ENCODE measurements around the gene FAM222B. TPM values are rescaled to one million over a fixed set of nuclear protein-coding genes. Genes with fewer than 3 reads are reported as not detected.
"Not testable (repeated sequence)": the region's sequence is repeated elsewhere in the genome, so short reads cannot be mapped to it uniquely, and the experiment has no call there.

The FAM222B gene
- total RNA-seq, 1 experiment from 2014 or later = 0.46 TPM

DNA sequence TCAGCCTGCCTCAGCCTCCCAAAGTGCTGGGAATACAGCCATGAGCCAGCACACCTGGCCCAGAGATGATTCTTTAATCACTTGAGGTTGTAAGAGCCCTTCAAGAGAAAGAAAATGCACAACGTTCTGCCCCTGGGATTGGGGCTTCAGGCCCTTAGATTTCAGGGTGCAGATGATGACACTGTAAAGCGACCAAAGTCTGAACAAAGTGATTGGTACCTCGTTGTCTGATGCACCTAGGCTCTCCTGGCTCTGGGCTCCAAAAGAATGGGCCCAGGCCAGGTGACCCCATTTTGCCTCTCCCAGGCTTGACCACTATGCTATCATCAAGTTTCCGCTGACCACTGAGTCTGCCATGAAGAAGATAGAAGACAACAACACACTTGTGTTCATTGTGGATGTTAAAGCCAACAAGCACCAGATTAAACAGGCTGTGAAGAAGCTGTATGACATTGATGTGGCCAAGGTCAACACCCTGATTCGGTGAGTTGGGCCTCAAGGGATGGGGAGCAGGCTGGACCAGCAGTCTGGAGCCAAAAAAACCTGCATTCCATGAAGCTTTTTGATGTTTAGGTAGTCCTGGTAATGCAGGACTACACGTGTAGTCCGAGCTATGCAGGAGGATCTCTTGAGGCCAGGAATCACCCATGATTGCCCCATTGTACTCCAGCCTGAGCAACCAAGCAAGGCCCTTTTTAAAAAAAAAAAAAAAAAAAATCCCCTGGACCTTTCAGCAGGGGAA lies 120.0 kb downstream of the FAM222B start:
- peaks cover 56% of the 10 kb centered on the region for H3K36me3 ChIP-seq
- no peaks in the 10 kb centered on the region for H3K27me3 ChIP-seq
- H3K9me3 ChIP-seq = no peaks in the 10 kb centered on the region
- H3K4me3 ChIP-seq = peak overlapping the region; percentile 82
- DNase-seq = no peak

DNA sequence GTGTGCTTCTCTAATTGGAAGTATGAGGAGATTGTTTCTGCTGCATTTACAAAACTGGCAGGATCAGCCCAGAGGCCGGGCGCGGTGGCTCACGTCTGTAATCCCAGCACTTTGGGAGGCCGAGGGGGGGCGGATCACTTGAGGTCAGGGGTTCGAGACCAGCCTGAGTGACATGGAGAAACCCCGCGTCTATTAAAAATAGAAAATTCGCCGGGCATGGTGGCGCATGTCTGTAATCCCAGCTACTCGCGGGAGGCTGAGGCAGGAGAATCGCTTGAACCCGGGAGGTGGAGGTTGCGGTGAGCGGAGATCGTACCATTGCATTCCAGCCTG lies 121.6 kb downstream of the FAM222B start:
- H3K4me3 ChIP-seq = peak overlapping the region; percentile 82
- H3K27me3 ChIP-seq, H3K9me3 ChIP-seq, DNase-seq: not testable (repeated sequence)
- peaks cover 70% of the 10 kb centered on the region for H3K36me3 ChIP-seq

- Histone ChIP-seq H3K4me3 (peak overlapping the region; percentile 82), H3K27me3 (no peaks in the 10 kb centered on the region), H3K36me3 (peaks cover 75% of the 10 kb centered on the region), H3K9me3 (no peaks in the 10 kb centered on the region)
- no peak for DNase-seq
Measured at GRCh38 chr17:28720247-28720996, 122.2 kb downstream of the FAM222B start.

GRCh38 chr17:28719021-28719433 lies 123.6 kb downstream of the FAM222B start:
- peaks cover 76% of the 10 kb centered on the region for H3K36me3 ChIP-seq
- no peaks in the 10 kb centered on the region for H3K9me3 ChIP-seq

DNA sequence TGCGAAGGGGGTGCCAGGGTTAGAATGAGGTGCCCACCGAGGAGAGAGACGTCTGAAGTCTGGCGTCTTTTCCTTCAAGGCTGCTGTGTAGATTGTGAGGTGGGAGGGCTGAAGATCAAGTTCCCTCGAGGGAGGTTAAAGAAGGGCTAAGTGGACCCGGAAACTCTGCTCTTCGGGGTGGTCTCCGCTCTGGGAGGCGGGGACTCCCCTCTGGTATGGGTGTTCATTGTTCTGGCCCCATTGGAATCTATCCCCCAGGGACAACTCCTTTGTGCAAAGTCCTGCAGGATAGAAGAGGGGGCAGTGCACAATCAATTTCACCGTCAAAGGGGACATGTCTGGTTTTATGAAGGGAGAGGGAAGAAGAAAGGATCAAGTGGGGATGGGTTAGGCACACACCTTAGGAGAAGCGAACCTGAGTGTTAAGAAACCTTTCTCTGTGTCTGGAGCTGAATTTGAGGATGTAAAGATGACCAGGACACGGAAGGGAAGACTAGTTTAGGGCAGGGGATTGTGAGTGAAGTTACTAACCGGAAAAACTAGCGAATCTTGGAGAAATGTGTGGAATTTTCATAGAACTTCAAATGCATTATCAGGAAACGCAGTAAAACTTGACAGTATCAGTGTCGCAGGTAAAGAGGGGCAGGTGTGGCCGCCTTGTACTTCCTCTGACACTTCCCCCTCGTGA lies 124.1 kb downstream of the FAM222B start:
- Histone ChIP-seq H3K4me3 (peak overlapping the region; percentile 82), H3K27me3 (no peaks in the 10 kb centered on the region), H3K36me3 (peaks cover 76% of the 10 kb centered on the region), H3K9me3 (no peaks in the 10 kb centered on the region)
- DNase-seq = no peak

More at GRCh38 chr17:28719021-28719433, 123.6 kb downstream of the FAM222B start:
- no peaks in the 10 kb centered on the region for H3K27me3 ChIP-seq
- DNase-seq = no peak
- H3K4me3 ChIP-seq = peak overlapping the region; percentile 82

GRCh38 chr17:28717578-28718332 lies 124.8 kb downstream of the FAM222B start, which contains the start of gene RAB34:
Gene RAB34 (minus strand): TSS chr17:28717868. CDS start chr17:28717266, 602 bp downstream.
- Histone ChIP-seq H3K4me3 (peak within 1 kb of the TSS; percentile 82), H3K9me3 (no peaks in the 10 kb centered on the region), H3K27me3 (no peaks in the 10 kb centered on the region), H3K36me3 (peaks cover 73% of the 10 kb centered on the region)
- peak; percentile 98 for DNase-seq

- Histone ChIP-seq H3K36me3 (peaks cover 72% of the 10 kb centered on the region), H3K27me3 (no peaks in the 10 kb centered on the region), H3K4me3 (peak overlapping the region; percentile 82), H3K9me3 (no peaks in the 10 kb centered on the region)
- peak; percentile 59 for DNase-seq
Measured at GRCh38 chr17:28716740-28717577, 125.6 kb downstream of the FAM222B start.

DNA sequence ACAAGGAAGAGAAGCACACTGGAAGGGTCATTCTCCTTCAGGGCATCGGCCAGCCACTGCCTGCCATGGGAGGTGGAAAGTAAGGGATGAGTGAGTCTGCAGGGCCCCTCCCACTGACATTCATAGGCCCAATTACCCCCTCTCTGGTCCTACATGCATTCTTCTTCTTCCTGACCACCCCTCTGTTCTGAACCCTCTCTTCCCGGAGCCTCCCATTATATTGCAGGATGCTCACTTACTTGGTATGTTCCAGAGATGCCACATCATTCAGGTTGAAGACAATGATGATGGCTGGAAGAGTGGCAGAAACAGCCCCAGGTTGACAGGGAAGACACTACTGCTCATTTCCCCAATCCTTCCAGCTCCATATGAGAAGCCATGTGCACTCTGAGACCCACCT lies 127.4 kb downstream of the FAM222B start:
- H3K4me3 ChIP-seq = no peak overlapping the region
- no peaks in the 10 kb centered on the region for H3K27me3 ChIP-seq
- no peak for DNase-seq
- H3K9me3 ChIP-seq = no peaks in the 10 kb centered on the region
- H3K36me3 ChIP-seq = peaks cover 55% of the 10 kb centered on the region

DNA sequence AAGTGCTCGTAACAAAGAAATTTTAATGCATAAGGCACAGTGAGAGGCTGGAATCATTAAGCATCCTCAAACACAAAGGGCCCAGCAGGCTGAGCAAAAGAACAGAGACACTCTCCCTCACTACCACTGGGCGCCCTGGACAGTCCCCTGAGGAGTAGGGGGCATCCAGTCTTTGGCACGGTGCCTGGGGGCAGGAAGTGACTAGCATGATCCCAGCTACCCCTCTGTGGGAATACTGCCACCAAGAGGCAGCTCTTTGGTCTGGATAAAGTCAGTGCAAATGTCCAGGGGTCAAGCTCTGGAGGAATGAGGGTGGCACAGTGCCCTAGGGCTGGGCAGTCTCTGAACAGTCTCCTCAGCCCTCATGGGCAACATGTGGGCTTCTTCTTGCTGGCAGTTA lies 128.3 kb downstream of the FAM222B start:
- Histone ChIP-seq H3K27me3 (no peaks in the 10 kb centered on the region), H3K36me3 (peaks cover 51% of the 10 kb centered on the region), H3K9me3 (no peaks in the 10 kb centered on the region), H3K4me3 (no peak overlapping the region)
- DNase-seq = no peak

- DNase-seq = no peak
Measured at GRCh38 chr17:28712705-28713415, 129.7 kb downstream of the FAM222B start.

DNA sequence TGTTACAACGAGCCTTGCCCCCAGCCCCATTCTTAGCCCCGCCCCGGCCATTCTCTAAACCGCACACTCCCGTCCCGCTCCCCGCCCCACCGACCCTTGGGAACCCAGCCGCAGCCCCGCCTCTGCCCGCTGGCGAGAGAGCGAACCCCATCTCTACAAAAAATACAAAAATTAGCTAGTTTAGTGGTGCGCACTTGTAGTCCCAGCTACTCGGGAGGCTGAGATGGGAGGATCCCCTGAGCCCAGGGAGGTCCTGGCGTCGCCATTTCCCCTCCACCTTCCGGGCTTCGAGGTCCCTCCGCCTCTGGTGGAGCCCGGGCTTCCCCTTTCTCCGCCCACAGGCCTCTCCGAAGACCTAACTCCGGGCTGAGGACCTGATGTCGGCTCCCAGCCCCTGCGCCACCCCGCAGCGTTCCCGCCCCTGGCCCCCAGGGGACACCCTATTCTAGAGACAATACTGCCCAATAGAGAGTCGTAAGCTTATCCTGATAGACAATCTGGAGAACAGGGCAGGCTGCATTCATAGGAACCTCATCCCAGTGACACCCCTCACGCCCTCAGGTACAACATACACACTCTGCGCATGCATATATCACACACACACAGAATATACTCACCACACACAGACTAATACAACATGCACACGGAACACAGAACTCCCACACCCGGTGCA lies 130.4 kb downstream of the FAM222B start:
- Histone ChIP-seq H3K36me3 (peaks cover 49% of the 10 kb centered on the region), H3K4me3 (peak overlapping the region; percentile 54; the same call in 1 of the 2 replicates), H3K27me3 (no peaks in the 10 kb centered on the region), H3K9me3 (no peaks in the 10 kb centered on the region)
- DNase-seq = no peak

More at GRCh38 chr17:28712705-28713415, 129.7 kb downstream of the FAM222B start:
- no peaks in the 10 kb centered on the region for H3K9me3 ChIP-seq
- H3K36me3 ChIP-seq = peaks cover 51% of the 10 kb centered on the region
- H3K27me3 ChIP-seq = no peaks in the 10 kb centered on the region
- H3K4me3 ChIP-seq = no peak overlapping the region

- no peak for DNase-seq
- Histone ChIP-seq H3K27me3 (no peaks in the 10 kb centered on the region), H3K36me3 (peaks cover 44% of the 10 kb centered on the region), H3K9me3 (no peaks in the 10 kb centered on the region), H3K4me3 (peak within 1 kb of the TSS; percentile 54)
Measured at GRCh38 chr17:28711723-28712031, 130.9 kb downstream of the FAM222B start, which contains the start of gene PROCA1. Gene PROCA1 (minus strand): TSS chr17:28711888. CDS start chr17:28711660, 228 bp downstream.

DNA sequence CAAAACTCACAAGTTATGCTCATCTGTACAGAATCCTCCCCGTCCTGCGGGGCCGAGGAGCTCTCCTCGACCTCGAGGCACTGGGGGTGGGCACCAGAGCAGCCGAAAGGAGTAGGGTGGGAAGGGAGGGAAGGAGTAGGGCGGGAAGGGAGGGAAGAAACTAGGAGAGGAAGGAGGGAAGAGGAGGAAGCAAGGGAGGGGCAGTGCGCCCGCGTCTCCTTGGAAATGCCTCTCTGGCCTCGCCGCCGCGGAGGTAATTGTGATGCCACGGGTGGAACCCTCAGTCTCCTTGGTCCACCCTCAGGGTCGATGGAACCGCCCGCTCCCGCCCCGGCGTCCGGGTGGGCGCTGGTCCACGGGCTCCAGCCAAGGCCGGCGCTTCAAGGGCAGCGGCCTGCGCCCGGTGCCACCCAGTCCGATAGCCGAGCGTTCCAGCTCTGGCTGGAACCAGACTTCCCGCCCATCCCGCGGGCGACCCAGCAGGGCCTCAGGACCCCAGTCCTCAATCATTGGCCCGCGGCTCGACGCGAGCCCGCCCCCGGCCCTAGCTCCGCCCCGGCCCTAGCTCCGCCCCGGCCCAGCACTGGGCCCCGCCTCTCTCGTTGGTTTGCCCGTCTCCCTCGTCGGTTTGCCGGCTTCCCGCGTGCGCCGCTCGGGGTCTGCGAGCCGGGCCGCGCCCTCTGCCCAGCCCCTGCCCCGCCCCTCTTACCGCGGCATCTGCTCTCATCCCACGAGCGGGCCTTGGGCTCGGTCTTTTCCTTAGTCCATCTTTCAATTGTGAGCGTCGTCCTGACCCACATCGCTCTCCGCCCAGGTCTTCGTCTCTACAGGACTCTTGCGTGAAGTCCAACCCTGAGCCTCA lies 131.5 kb downstream of the FAM222B start:
- H3K4me3 ChIP-seq = peak overlapping the region; percentile 54
- no peaks in the 10 kb centered on the region for H3K9me3 ChIP-seq
- peak; percentile 97 for DNase-seq
- no peaks in the 10 kb centered on the region for H3K27me3 ChIP-seq
- peaks cover 43% of the 10 kb centered on the region for H3K36me3 ChIP-seq

DNA sequence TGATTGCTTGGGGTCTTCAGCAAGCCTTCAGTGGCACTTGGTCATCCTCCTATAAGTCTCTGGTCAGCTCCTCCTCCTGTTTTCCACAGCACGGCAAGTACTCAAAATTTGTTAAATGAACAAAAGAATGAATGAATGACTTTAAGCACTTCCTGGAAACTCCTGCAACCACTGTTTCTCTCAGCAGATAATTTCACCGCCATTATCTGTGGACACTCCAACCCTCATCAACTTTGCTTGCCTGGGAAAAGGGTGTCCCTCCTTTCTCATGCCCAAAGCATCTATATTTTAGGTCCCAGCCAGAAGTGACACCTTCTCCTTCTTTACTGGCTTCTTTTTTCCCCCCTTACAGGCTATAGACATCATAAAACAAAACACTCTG lies 135.3 kb downstream of the FAM222B start:
- Histone ChIP-seq H3K9me3 (no peaks in the 10 kb centered on the region), H3K27me3 (no peaks in the 10 kb centered on the region), H3K4me3 (no peak overlapping the region), H3K36me3 (peaks cover 32% of the 10 kb centered on the region)
- no peak for DNase-seq
